ENCODE measurements around the gene ENDOV. TPM values are rescaled to one million over a fixed set of nuclear protein-coding genes. Genes with fewer than 3 reads are reported as not detected.
A peak's percentile ranks its signal among the peaks of the same experiment; 100 is the strongest.

ENDOV gene
- total and polyA plus RNA-seq, 4 donors, result 5.7 to 11.9 (median 8.3) TPM

DNA sequence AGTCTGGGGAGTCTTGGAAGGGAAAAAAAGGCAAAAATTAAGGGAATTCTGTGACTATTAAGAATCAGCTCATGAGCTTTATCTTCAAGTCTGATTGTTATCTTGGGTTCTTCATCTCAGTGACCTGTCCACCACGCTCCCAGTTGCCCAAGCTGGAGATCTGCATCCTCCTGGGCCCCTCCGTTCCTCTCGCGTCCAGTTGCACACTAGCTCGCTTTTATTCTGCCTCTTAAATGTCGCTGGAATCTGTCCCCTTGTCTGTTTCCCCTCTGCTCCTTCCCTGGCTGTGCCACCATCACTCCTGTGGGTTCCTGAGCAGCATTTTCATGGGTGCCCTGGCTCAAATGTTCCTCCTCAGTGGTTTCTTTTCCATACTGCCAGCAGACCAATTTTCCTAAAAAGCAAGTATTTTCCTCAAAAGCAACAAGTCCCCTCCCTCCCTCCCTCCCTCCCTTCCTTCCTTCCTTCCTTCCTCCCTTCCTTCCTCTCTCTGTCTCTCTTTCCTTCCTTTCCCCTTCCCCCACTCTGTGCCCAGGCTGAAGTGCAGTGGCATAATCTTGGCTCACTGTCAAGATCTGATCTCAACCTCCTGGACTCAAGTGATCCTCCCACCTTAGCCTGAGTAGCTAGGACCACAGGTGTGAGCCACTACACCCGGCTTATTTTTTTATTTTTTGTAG lies 1.4 kb downstream of the ENDOV start:
- WGBS, result 81% methylated on average over 7 of the region's 7 CpGs
- TF ChIP-seq, protein P1, sequence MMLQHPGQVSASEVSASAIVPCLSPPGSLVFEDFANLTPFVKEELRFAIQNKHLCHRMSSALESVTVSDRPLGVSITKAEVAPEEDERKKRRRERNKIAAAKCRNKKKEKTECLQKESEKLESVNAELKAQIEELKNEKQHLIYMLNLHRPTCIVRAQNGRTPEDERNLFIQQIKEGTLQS (IDR thresholded peaks at IDR 0.05), result no peak
- TF ChIP-seq EGR1 (IDR thresholded peaks at IDR 0.05; ENCODE audit: low read depth in 2 of 2) (no peak), CTCF (IDR thresholded peaks at IDR 0.05; ENCODE audit: low read depth, low read length, missing input control) (no peak), MAX (IDR thresholded peaks at IDR 0.05) (no peak), FOXA1 (IDR thresholded peaks at IDR 0.05) (no peak), RXRA (IDR thresholded peaks at IDR 0.05) (no peak), HNF4A (conservative IDR thresholded peaks at IDR 0.05) (no peak), SP1 (IDR thresholded peaks at IDR 0.05) (no peak), FOXA2 (IDR thresholded peaks at IDR 0.05) (no peak), GABPA (IDR thresholded peaks at IDR 0.05 in 1 of 2, conservative IDR thresholded peaks at IDR 0.05 in 1 of 2) (no peak), RAD21 (IDR thresholded peaks at IDR 0.05) (no peak), ZBTB33 (IDR thresholded peaks at IDR 0.05) (no peak)
- TF ChIP-seq, protein P2, sequence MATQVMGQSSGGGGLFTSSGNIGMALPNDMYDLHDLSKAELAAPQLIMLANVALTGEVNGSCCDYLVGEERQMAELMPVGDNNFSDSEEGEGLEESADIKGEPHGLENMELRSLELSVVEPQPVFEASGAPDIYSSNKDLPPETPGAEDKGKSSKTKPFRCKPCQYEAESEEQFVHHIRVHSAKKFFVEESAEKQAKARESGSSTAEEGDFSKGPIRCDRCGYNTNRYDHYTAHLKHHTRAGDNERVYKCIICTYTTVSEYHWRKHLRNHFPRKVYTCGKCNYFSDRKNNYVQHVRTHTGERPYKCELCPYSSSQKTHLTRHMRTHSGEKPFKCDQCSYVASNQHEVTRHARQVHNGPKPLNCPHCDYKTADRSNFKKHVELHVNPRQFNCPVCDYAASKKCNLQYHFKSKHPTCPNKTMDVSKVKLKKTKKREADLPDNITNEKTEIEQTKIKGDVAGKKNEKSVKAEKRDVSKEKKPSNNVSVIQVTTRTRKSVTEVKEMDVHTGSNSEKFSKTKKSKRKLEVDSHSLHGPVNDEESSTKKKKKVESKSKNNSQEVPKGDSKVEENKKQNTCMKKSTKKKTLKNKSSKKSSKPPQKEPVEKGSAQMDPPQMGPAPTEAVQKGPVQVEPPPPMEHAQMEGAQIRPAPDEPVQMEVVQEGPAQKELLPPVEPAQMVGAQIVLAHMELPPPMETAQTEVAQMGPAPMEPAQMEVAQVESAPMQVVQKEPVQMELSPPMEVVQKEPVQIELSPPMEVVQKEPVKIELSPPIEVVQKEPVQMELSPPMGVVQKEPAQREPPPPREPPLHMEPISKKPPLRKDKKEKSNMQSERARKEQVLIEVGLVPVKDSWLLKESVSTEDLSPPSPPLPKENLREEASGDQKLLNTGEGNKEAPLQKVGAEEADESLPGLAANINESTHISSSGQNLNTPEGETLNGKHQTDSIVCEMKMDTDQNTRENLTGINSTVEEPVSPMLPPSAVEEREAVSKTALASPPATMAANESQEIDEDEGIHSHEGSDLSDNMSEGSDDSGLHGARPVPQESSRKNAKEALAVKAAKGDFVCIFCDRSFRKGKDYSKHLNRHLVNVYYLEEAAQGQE (IDR thresholded peaks at IDR 0.05), result no peak
- Histone ChIP-seq H3K27me3 (ENCODE audit: control insufficient read depth in 4 of 4, insufficient read depth in 4 of 4, low read length in 3 of 4) (no peaks in the 10 kb centered on the region), H3K4me1 (ENCODE audit: control insufficient read depth in 4 of 4, insufficient read depth in 4 of 4, low read length in 3 of 4) (peaks cover 12 to 29% (median 24%) of the 10 kb centered on the region in 4 donors), H3K9ac (ENCODE audit: low read depth in 1 of 2, low read length in 2 of 2) (no peak overlapping the region), H3K4me3 (ENCODE audit: low read depth in 1 of 3, low read length in 3 of 3) (no peak overlapping the region), H3K27ac (ENCODE audit: low read depth in 1 of 2, low read length in 2 of 2) (no peak overlapping the region), H3K36me3 (ENCODE audit: control insufficient read depth in 4 of 4, insufficient read depth in 3 of 4, low read depth in 1 of 4, low read length in 3 of 4) (peaks cover 0 to 12% (median 0%) of the 10 kb centered on the region in 4 donors), H3K9me3 (ENCODE audit: control insufficient read depth in 4 of 4, low read length in 3 of 4) (no peaks in the 10 kb centered on the region)
- DNase-seq (ENCODE audit: low spot score), result no peak

- Histone ChIP-seq H3K4me3 (ENCODE audit: low read depth in 1 of 3, low read length in 3 of 3) (no peak overlapping the region), H3K9ac (ENCODE audit: low read depth in 1 of 2, low read length in 2 of 2) (no peak overlapping the region), H3K27ac (ENCODE audit: low read depth in 1 of 2, low read length in 2 of 2) (no peak overlapping the region), H3K9me3 (ENCODE audit: control insufficient read depth in 4 of 4, low read length in 3 of 4) (no peaks in the 10 kb centered on the region), H3K36me3 (ENCODE audit: control insufficient read depth in 4 of 4, insufficient read depth in 3 of 4, low read depth in 1 of 4, low read length in 3 of 4) (peaks cover 0 to 12% (median 0%) of the 10 kb centered on the region in 4 donors), H3K27me3 (ENCODE audit: control insufficient read depth in 4 of 4, insufficient read depth in 4 of 4, low read length in 3 of 4) (no peaks in the 10 kb centered on the region), H3K4me1 (ENCODE audit: control insufficient read depth in 4 of 4, insufficient read depth in 4 of 4, low read length in 3 of 4) (peaks cover 12 to 29% (median 24%) of the 10 kb centered on the region in 4 donors)
- 66% methylated on average over 6 of the region's 6 CpGs for WGBS
- DNase-seq (ENCODE audit: low spot score), result no peak
- peak in 1 of 2 donors; percentile 27 for TF ChIP-seq HNF4A (conservative IDR thresholded peaks at IDR 0.05)
- no peak for TF ChIP-seq EGR1 (IDR thresholded peaks at IDR 0.05; ENCODE audit: low read depth in 2 of 2)
- TF ChIP-seq RXRA (IDR thresholded peaks at IDR 0.05), result peak in 1 of 2 donors; percentile 31
- TF ChIP-seq GABPA (IDR thresholded peaks at IDR 0.05 in 1 of 2, conservative IDR thresholded peaks at IDR 0.05 in 1 of 2), result no peak
- TF ChIP-seq CTCF (IDR thresholded peaks at IDR 0.05; ENCODE audit: low read depth, low read length, missing input control), result no peak
Observed at GRCh38 chr17:80416940-80417293, 1.9 kb downstream of the ENDOV start.

Data from liver (tissue), 9 donors.